ENCODE results near the gene SEC11A.
"Not testable (repeated sequence)": the region's sequence is repeated elsewhere in the genome, so short reads cannot be mapped to it uniquely, and the experiment has no call there.

The SEC11A gene

DNA sequence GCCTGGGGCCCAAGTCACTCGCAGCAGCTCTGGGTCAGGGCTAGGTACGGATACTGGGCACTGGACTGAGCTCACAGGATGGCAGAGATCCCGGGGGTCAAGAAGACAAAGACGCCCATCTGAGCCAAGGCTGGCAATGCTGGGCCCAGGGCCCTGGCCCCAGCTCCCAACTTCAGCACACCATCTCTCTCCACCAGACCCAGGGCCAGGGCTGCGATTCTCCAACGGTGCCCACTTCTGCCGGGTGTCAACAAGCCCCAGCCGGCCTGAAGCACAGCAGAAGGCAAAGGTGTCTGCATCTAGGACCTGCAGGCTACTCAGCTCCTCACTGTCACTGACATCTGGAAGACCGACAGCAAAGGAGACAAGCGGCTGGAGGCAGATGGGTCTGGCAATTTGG, 70.4 kb downstream of the SEC11A start:
- in situ Hi-C loops (cut with MboI; ENCODE audit: low sequenced_read_pairs), result no loop called here

DNA sequence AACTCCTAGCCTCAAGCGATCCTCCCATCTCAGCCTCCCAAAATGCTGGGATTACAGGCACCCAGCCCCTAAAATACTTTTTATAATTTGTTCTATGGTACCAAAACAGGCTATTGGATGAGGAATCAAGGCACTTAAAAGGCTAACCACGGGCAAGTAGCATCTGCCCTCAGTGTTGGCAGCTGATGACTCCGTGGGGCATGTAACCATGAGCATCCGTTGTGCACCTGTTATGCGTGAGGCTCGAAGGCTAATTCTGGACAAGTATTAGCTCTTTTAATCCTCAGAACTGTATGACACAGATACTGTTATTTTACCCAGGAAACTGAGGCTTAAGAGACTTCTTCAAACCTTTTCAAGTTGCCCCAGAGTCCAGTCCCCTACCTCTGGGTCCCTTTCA, 72.1 kb downstream of the SEC11A start:
- in situ Hi-C loops (cut with MboI; ENCODE audit: low sequenced_read_pairs), result no loop called here

DNA sequence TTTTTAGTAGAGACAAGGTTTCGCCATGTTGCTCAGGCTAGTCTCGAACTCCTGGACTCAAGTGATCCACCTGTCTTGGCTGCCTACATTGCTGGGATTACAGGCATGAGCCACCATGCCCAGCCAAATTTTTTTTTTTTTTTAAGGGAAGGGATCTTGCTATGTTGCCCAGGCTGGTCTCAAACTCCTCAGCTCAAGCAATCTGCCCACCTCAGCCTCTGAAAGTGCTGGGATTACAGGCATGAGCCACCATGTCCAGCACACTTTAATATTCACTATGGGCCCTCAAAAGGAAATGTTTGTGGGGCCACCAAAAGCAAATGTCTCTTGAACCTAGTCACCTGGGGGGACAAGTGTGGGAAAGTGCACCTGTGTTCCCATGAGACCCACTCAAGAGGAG, 73.3 kb downstream of the SEC11A start:
- in situ Hi-C loops (cut with MboI; ENCODE audit: low sequenced_read_pairs), result not testable (repeated sequence)

DNA sequence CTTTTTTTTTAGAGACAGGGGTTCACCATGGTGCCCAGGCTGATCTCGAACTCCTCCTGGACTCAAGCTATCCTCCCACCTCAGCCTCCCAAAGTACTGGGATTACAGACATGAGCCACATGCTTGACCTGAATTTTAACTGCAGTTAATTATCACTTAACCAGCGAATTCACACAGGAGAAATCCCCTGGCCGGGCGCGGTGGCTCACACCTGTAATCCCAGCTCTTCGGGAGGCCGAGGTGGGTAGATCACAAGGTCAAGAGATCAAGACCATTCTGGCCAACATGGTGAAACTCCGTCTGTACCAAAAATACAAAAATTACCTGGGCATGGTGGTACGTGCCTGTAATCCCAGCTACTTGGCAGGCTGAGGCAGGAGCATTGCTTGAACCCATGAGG, 74.1 kb downstream of the SEC11A start:
- in situ Hi-C loops (cut with MboI; ENCODE audit: low sequenced_read_pairs), result not testable (repeated sequence)

DNA sequence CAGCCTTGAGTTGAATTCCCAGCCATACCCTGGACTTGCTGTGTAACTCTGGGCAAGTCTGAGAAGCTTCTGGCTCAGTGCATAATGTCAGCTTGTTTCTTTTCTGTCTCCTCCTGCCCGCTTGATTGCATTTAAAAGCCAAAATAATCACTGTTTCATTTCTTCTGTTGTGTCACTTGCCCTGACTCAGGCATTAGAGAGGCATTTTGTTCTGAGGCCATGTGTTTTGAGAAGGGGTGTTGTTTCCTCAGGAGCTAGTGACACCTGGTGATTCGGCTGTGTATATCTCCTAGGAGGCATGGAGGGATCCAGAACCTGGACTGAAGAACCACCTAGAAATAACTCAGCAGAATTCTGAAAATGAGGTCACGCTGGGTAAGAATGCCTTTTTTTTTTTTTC, 77.8 kb downstream of the SEC11A start:
- in situ Hi-C loops (cut with MboI; ENCODE audit: low sequenced_read_pairs), result no loop called here

DNA sequence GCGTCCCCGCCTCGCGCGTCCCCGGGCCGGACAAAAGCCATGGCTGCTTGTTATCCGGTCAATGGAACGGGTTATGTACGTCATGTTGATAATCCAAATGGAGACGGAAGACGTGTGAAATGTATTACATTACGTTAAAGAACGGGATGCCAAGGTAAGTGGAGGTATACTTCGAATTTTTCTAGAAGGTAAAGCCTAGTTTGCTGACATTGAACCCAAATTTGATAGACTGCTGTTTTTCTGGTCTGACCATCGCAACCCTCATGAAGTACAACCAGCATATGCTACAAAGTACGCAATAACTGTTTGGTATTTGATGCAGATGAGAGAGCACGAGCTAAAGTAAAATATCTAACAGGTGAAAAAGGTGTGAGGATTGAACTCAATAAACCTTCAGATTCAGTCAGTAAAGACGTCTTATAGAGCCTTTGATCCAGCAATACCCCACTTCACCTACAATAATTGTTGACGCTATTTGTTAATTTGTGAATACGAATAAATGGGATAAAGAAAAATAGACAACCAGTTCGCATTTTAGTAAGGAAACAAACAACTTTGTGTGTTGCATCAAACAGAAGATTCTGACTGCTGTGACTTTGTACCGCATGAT, 81.6 kb downstream of the SEC11A start:
- in situ Hi-C loops (cut with MboI; ENCODE audit: low sequenced_read_pairs), result no loop called here

DNA sequence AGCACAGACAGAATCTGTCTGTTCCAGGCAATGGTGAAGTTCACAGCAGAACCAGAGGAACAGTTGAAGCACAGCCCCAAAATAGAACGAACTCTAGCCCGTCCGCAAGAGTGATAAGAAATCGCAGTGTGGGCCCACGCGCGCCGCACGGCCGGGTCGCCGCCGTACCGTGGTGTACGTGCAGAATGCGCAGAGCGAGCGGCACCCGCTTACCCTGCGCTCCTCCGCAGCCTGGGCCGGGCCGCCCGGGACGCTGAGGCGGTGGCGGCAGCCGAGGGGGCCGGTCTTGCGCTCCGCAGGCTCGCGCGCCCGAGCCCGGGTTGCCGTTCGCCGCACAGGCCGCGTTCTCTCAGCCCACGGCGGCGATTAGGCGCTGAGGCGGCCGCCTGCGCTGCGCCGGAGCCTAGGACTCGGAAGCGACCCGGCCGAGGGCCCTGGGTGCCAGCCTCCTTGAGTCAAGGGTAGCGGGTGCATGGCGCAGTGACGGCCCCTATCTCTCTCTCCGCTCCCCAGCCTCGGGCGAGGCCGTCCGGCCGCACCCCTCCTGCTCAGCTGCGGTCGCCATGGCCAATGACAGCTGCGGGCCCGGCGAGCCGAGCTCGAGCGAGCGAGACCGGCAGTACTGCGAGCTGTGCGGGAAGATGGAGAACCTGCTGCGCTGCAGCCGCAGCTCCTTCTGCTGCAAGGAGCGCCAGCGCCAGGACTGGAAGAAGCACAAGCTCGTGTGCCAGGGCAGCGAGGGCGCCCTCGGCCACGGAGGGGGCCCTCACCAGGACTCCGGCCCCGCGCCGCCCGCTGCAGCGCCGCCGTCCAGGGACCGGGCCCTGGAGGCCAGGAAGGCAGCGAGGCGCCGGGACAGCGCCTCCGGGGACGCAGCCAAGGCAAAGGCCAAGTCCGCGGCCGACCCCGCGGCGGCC, 82.4 kb downstream of the SEC11A start:
- in situ Hi-C loops (cut with MboI; ENCODE audit: low sequenced_read_pairs), result no loop called here

DNA sequence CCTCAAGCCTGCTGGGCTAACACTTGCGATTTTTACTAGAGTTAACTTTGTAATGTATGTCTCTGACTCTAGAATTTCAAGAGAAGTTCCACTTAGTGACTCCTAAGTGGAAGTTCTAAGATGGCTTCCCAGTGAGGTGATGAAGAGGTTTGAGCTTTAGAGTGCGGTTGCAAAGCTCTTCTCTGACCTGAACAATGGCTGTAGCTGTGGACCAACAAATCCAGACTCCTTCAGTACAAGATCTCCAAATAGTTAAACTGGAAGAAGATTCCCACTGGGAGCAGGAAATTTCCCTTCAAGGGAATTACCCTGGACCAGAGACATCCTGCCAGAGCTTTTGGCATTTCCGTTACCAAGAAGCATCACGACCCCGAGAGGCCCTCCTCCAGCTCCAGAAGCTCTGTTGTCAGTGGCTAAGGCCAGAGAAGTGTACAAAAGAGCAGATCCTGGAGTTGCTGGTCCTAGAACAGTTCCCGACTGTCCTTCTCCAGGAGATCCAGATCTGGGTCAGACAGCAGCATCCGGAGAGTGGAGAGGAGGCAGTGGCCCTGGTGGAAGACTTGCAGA, 84.2 kb downstream of the SEC11A start:
- in situ Hi-C loops (cut with MboI; ENCODE audit: low sequenced_read_pairs), result no loop called here

DNA sequence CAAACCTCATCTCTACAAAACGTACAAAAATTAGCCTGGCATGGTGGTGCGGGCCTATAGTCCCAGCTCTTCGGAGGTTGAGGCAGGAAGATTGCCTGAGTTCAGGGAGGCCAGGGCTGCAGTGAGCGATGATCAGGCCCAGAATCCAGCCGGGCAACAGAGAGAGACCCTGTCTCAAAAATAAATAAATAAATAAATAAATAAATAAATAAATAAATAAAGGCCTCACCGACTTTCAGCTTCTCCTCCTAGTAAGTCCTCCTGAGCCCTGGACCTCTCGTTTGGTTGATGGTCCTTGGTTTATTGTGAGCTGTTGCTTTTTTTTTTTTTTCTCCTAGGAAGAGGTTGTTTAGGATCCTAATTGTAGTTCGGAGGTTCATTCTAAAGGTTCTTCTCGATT, 86.9 kb downstream of the SEC11A start:
- in situ Hi-C loops (cut with MboI; ENCODE audit: low sequenced_read_pairs), result no loop called here

DNA sequence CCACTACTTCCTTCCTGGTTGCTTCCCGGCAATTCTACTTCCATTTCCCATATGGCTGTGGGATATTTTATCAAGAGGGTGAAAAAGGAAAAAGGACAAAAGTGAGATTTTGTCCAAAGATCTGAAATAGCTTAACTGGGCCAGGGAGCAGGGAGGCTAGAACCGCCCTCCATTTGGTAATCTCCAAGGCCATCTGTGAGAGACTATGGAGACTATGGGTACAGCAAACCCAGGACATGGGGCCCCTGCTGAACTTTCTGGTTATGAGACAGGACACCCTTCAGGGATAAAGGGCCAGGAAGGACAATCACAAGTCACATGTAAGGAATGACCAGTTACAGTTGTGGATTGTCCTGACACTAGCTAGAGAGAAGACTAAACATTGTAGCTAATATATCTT, 90.8 kb downstream of the SEC11A start:
- in situ Hi-C loops (cut with MboI; ENCODE audit: low sequenced_read_pairs), result no loop called here

DNA sequence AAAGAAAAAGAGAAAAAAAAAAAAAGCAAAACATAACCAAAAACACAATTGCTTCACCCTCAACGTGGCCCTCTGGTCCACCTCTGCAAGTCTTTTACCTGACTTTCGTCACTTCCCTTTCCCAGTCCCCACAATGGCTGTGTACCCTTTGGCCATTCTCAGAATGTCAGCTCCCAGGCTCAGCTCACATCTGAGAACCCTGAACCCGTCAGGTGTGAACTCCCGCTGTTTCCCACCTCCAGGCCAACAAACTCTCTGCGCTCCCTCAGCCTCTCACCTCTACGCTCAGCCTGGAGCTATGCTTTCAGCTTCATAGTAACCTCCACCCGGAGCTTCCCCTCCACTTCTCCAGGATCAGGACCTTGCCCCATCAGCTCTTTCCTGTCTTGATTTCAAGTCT, 91.6 kb downstream of the SEC11A start:
- in situ Hi-C loops (cut with MboI; ENCODE audit: low sequenced_read_pairs), result no loop called here

DNA sequence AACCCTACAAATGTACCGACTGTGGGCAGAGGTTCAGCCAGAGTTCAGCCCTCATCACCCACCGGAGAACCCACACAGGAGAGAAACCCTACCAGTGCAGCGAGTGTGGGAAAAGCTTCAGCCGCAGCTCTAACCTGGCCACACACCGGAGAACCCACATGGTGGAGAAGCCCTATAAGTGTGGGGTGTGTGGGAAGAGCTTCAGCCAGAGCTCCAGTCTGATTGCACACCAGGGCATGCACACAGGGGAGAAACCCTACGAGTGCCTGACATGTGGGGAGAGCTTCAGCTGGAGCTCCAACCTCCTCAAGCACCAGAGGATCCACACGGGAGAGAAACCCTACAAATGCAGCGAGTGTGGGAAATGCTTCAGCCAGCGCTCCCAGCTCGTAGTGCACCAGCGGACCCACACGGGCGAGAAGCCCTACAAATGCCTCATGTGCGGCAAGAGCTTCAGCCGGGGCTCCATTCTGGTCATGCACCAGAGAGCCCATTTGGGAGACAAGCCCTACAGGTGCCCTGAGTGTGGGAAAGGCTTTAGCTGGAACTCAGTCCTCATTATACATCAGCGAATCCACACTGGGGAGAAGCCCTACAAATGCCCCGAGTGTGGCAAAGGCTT, 94.5 kb downstream of the SEC11A start:
- in situ Hi-C loops (cut with MboI; ENCODE audit: low sequenced_read_pairs), result no loop called here

DNA sequence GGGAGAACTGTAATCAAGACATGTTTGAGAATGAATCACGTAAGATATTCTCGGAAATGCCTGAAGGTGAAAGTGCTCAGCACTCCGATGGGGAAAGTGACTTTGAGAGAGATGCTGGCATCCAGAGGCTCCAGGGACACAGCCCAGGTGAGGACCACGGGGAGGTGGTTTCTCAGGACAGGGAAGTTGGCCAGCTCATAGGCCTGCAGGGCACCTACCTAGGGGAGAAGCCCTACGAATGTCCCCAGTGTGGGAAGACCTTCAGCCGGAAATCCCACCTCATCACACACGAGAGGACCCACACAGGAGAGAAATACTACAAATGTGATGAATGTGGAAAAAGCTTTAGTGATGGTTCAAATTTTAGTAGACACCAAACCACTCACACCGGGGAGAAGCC, 95.3 kb downstream of the SEC11A start:
- in situ Hi-C loops (cut with MboI; ENCODE audit: low sequenced_read_pairs), result no loop called here
